H9 (cell line): Measurements from ENCODE around the gene PDS5B. TPM values are rescaled to one million over a fixed set of nuclear protein-coding genes. Genes with fewer than 3 reads are reported as not detected.
"Not testable (repeated sequence)": the region's sequence is repeated elsewhere in the genome, so short reads cannot be mapped to it uniquely, and the experiment has no call there.

Experiments
- DNase-seq: peaks from one replicate; pipeline ENCODE4 v3.0.0-alpha.2; 2017
- H2AFZ ChIP-seq: one replicate; pipeline ENCODE4 v1.6.1; 2013; ENCODE audit warnings: mild to moderate bottlenecking, low read length, control low read depth, moderate library complexity
- H2AK5ac ChIP-seq: 2 replicates; pipeline ENCODE4 v1.6.1; 2013; ENCODE audit warnings: low read length, control low read depth, mixed read lengths; ENCODE audit not compliant: insufficient read length
- H2BK120ac ChIP-seq: one replicate; pipeline ENCODE4 v1.6.1; 2013; ENCODE audit warnings: low read depth, mild to moderate bottlenecking, low read length, control low read depth, inconsistent platforms; ENCODE audit not compliant: poor library complexity, severe bottlenecking
- H2BK12ac ChIP-seq: 2 replicates; pipeline ENCODE4 v1.6.1; 2013; ENCODE audit warnings: low read length, control low read depth, mixed read lengths, low read depth; ENCODE audit not compliant: insufficient read length
- H2BK15ac ChIP-seq: 2 replicates; pipeline ENCODE4 v1.6.1; 2013; ENCODE audit warnings: low read depth, low read length, control low read depth
- H2BK20ac ChIP-seq: one replicate; pipeline ENCODE4 v1.6.1; 2013; ENCODE audit warnings: low read depth, mild to moderate bottlenecking, low read length, control low read depth, inconsistent platforms; ENCODE audit not compliant: poor library complexity, severe bottlenecking
- H2BK5ac ChIP-seq: 2 replicates; pipeline ENCODE4 v1.6.1; 2013; ENCODE audit warnings: low read length, control low read depth, mixed read lengths; ENCODE audit not compliant: insufficient read length
- H3K14ac ChIP-seq: 2 replicates; pipeline ENCODE4 v1.6.1; 2013; ENCODE audit warnings: low read length, control low read depth; ENCODE audit not compliant: insufficient read depth
- H3K18ac ChIP-seq: 2 replicates; pipeline ENCODE4 v1.6.1; 2013; ENCODE audit warnings: low read depth, mild to moderate bottlenecking, mixed read lengths, low read length, control low read depth; ENCODE audit not compliant: insufficient read length
- H3K23ac ChIP-seq: 2 replicates; pipeline ENCODE4 v1.6.1; 2013; ENCODE audit warnings: low read length, control low read depth, mixed read lengths, low read depth; ENCODE audit not compliant: insufficient read length
- H3K23me2 ChIP-seq: 2 replicates; pipeline ENCODE4 v1.6.1; 2013; ENCODE audit warnings: low read depth, mild to moderate bottlenecking, mixed read lengths, low read length, control low read depth; ENCODE audit not compliant: insufficient read length, poor library complexity, severe bottlenecking
- H3K27ac ChIP-seq: 2 replicates; pipeline ENCODE4 v1.5.1; 2013; ENCODE audit warnings: low read length, control low read depth, mixed read lengths, low read depth; ENCODE audit not compliant: insufficient read length
- H3K27me3 ChIP-seq: 2 replicates; pipeline ENCODE4 v1.6.1; 2013; ENCODE audit warnings: low read length, control low read depth, inconsistent platforms; ENCODE audit not compliant: insufficient read depth
- H3K4ac ChIP-seq: 2 replicates; pipeline ENCODE4 v1.6.1; 2013; ENCODE audit warnings: low read depth, mild to moderate bottlenecking, control low read depth, inconsistent platforms, low read length, moderate library complexity
- H3K4me1 ChIP-seq: 2 replicates; pipeline ENCODE4 v1.6.1; 2013; ENCODE audit warnings: low read length, control low read depth, inconsistent platforms; ENCODE audit not compliant: insufficient read depth
- H3K4me2 ChIP-seq: 2 replicates; pipeline ENCODE4 v1.6.1; 2013; ENCODE audit warnings: low read length, control low read depth, mixed read lengths; ENCODE audit not compliant: insufficient read length, insufficient read depth
- H3K56ac ChIP-seq: 2 replicates; pipeline ENCODE4 v1.6.1; 2013; ENCODE audit warnings: low read depth, mild to moderate bottlenecking, mixed read lengths, low read length, control low read depth; ENCODE audit not compliant: insufficient read length
- H3K79me1 ChIP-seq: 2 replicates; pipeline ENCODE4 v1.6.1; 2013; ENCODE audit warnings: low read depth, mild to moderate bottlenecking, moderate library complexity, low read length, control low read depth, inconsistent platforms; ENCODE audit not compliant: insufficient read depth, poor library complexity, severe bottlenecking
- H3K79me2 ChIP-seq: 2 replicates; pipeline ENCODE4 v1.6.1; 2013; ENCODE audit warnings: low read length, control low read depth, inconsistent platforms; ENCODE audit not compliant: insufficient read depth
- H3K9ac ChIP-seq: 2 replicates; pipeline ENCODE4 v1.6.1; 2013; ENCODE audit warnings: low read length, control low read depth, mixed read lengths; ENCODE audit not compliant: insufficient read length; ENCODE audit errors: extremely low read depth
- H3K9me3 ChIP-seq: one replicate; pipeline ENCODE4 v1.6.1; 2013; ENCODE audit warnings: low read depth, low read length, inconsistent platforms; ENCODE audit not compliant: control insufficient read depth
- H3T11ph ChIP-seq: one replicate; pipeline ENCODE4 v1.6.1; 2013; ENCODE audit warnings: mild to moderate bottlenecking, low read length, control low read depth, inconsistent platforms
- H4K20me1 ChIP-seq: one replicate; pipeline ENCODE4 v1.6.1; 2013; ENCODE audit not compliant: control insufficient read depth, insufficient read length, insufficient read depth
- H4K5ac ChIP-seq: 2 replicates; pipeline ENCODE4 v1.6.1; 2013; ENCODE audit warnings: low read depth, mild to moderate bottlenecking, mixed read lengths, low read length, control low read depth; ENCODE audit not compliant: insufficient read length
- H4K8ac ChIP-seq: replicated peaks from 2 replicates; pipeline ENCODE4 v1.6.1; 2013; ENCODE audit warnings: low read length, control low read depth, mixed read lengths, low read depth; ENCODE audit not compliant: insufficient read length
- H4K91ac ChIP-seq: 2 replicates; pipeline ENCODE4 v1.6.1; 2013; ENCODE audit warnings: low read depth, mild to moderate bottlenecking, moderate library complexity, mixed read lengths, low read length, control low read depth; ENCODE audit not compliant: insufficient read length
- H3K27ac Mint-ChIP-seq, 3 experiments: 2 replicates in 2 of 3; 3 replicates in 1 of 3; pipeline ENCODE4 v1.8.0; 2020 to 2021; ENCODE audit warnings: mixed read lengths in 3 of 3, mild to moderate bottlenecking in 1 of 3, moderate library complexity in 1 of 3
- H3K27me3 Mint-ChIP-seq: 2 replicates; pipeline ENCODE4 v1.8.0; 2021; ENCODE audit warnings: low read depth, mild to moderate bottlenecking, moderate library complexity, mixed read lengths
- H3K36me3 Mint-ChIP-seq, 3 experiments: 2 replicates in 2 of 3; 3 replicates in 1 of 3; pipeline ENCODE4 v1.8.0; 2020 to 2021; ENCODE audit warnings: low read depth in 3 of 3, mixed read lengths in 3 of 3; ENCODE audit not compliant: insufficient read depth in 1 of 3
- H3K4me1 Mint-ChIP-seq, 2 experiments: 2 replicates each; pipeline ENCODE4 v1.8.0; 2020; ENCODE audit warnings: mixed read lengths in 2 of 2
- H3K4me3 Mint-ChIP-seq, 2 experiments: 2 replicates in 1 of 2; 3 replicates in 1 of 2; pipeline ENCODE4 v1.8.0; 2020 to 2021; ENCODE audit warnings: mild to moderate bottlenecking in 2 of 2, mixed read lengths in 2 of 2, moderate library complexity in 1 of 2
- H3K9me3 Mint-ChIP-seq, 2 experiments: 2 replicates in 1 of 2; 3 replicates in 1 of 2; pipeline ENCODE4 v1.8.0; 2020; ENCODE audit warnings: mild to moderate bottlenecking in 2 of 2, mixed read lengths in 2 of 2, moderate library complexity in 1 of 2
- WGBS: extraction: QIAGEN DNeasy Blood & Tissue Kit; methylation state at CpG from one replicate; pipeline ENCODE4 v1.1.7; 2013; ENCODE audit warnings: missing lambda C conversion rate, low lambda C conversion rate, mixed read lengths; ENCODE audit not compliant: insufficient read length; ENCODE audit errors: extremely low coverage; 5-methylcytosine and 5-hydroxymethylcytosine counted together
- total RNA-seq: library from RNA; stranded (reverse); gene quantifications from 2 replicates; pipeline ENCODE4 v1.2.1, GENCODE V29; 2021
- TF ChIP-seq, protein P1 (sequence below): fragments of 200-600 bp; sonication (generic); conservative IDR thresholded peaks from 3 replicates; pipeline ENCODE4 v1.8.0; 2021; ENCODE audit warnings: antibody characterized with exemption, mild to moderate bottlenecking

PDS5B gene
- total RNA-seq, 1 experiment from 2014 or later = 50.0 TPM

DNA sequence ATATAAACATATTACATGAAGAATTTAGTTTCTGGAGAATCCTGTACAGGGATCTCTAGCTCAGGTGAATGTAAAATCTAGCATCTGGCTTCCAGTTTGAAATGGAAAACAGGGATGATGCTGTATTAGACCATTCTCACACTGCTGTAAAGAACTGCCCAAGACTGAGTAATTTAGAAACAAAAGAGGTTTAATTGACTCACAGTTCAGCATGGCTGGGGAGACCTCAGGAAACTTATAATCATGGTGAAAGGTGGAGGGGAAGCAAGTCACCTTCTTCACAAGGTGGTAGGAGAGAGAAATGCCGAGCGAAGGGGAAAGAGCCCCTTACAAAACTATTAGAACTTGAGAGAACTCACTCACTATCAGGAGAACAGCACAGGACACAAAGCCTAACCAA is 30.6 kb upstream of the PDS5B start:
- H4K20me1 ChIP-seq = no peaks in the 10 kb centered on the region
- H3K9me3 Mint-ChIP-seq = peaks cover 4% of the 10 kb centered on the region in 2 experiments; a peak in 4 of 5 replicates
- H3K56ac ChIP-seq = no peak overlapping the region
- no peak overlapping the region for H2BK12ac ChIP-seq
- H3K36me3 Mint-ChIP-seq = peaks cover 1 to 3% (median 2%) of the 10 kb centered on the region in 3 experiments; a peak in 5 of 7 replicates
- no peak overlapping the region for H3K23ac ChIP-seq
- H3K4me1 Mint-ChIP-seq = no peaks in the 10 kb centered on the region
- no peak overlapping the region for H3K9ac ChIP-seq
- no peak overlapping the region; a peak in 1 of 7 replicates for H3K27ac Mint-ChIP-seq
- no peaks in the 10 kb centered on the region for H3K9me3 ChIP-seq
- H2BK15ac ChIP-seq = no peak overlapping the region
- no peak overlapping the region for H4K91ac ChIP-seq
- no CpG with 5 or more reads among the region's 2 CpGs for WGBS
- no peak overlapping the region; a peak in 1 of 5 replicates for H3K4me3 Mint-ChIP-seq
- H4K8ac ChIP-seq = no peak overlapping the region
- H3K79me1 ChIP-seq = no peaks in the 10 kb centered on the region
- DNase-seq = no peak
- H2BK120ac ChIP-seq = no peak overlapping the region
- no peaks in the 10 kb centered on the region for H3K23me2 ChIP-seq
- no peak overlapping the region for H2AFZ ChIP-seq
- H3K14ac ChIP-seq = no peak overlapping the region
- H3K4me1 ChIP-seq = no peaks in the 10 kb centered on the region
- H3T11ph ChIP-seq = no peak overlapping the region
- no peak overlapping the region for H2BK20ac ChIP-seq
- H3K18ac ChIP-seq = no peak overlapping the region
- H3K79me2 ChIP-seq = no peaks in the 10 kb centered on the region
- H2BK5ac ChIP-seq = no peak overlapping the region
- TF ChIP-seq, protein P1, sequence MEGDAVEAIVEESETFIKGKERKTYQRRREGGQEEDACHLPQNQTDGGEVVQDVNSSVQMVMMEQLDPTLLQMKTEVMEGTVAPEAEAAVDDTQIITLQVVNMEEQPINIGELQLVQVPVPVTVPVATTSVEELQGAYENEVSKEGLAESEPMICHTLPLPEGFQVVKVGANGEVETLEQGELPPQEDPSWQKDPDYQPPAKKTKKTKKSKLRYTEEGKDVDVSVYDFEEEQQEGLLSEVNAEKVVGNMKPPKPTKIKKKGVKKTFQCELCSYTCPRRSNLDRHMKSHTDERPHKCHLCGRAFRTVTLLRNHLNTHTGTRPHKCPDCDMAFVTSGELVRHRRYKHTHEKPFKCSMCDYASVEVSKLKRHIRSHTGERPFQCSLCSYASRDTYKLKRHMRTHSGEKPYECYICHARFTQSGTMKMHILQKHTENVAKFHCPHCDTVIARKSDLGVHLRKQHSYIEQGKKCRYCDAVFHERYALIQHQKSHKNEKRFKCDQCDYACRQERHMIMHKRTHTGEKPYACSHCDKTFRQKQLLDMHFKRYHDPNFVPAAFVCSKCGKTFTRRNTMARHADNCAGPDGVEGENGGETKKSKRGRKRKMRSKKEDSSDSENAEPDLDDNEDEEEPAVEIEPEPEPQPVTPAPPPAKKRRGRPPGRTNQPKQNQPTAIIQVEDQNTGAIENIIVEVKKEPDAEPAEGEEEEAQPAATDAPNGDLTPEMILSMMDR = no peak
- no peak overlapping the region for H4K5ac ChIP-seq
- H3K4me2 ChIP-seq = no peak overlapping the region
- H3K27ac ChIP-seq = no peak overlapping the region
- no peak overlapping the region for H3K4ac ChIP-seq
- H3K27me3 Mint-ChIP-seq = peaks cover 1% of the 10 kb centered on the region; the same call in 1 of the 2 replicates
- H2AK5ac ChIP-seq = no peak overlapping the region
- H3K27me3 ChIP-seq = no peaks in the 10 kb centered on the region

DNA sequence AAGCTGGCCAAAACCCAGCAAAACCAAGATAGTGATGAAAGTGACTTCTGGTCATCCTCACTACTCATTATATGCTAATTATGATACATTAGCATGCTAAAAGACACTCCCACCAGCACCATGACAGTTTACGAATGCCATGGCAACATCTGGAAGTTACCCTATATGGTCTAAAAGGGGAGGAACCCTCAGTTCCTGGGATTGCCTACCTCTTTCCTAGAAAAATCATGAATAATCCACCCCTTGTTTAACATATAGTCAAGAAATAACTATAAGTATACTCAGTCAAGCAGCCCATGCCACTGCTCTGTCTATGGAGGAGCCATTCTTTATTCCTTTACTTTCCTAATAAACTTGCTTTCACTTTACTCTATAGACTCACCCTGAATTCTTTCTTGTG is 25.4 kb upstream of the PDS5B start:
- not testable (repeated sequence) for H2AFZ ChIP-seq, H3K4me2 ChIP-seq, H3K9ac ChIP-seq, H3K27ac ChIP-seq, H4K20me1 ChIP-seq, H3K9me3 ChIP-seq, H4K8ac ChIP-seq, H2BK5ac ChIP-seq, DNase-seq, H3K79me2 ChIP-seq, H3K79me1 ChIP-seq, H2BK20ac ChIP-seq, H2BK15ac ChIP-seq, H3K27me3 Mint-ChIP-seq, H3K4me1 ChIP-seq, H3K18ac ChIP-seq, H3K23me2 ChIP-seq, H3K4me1 Mint-ChIP-seq, H4K5ac ChIP-seq, H2AK5ac ChIP-seq, H3T11ph ChIP-seq, H3K56ac ChIP-seq, H2BK12ac ChIP-seq, H3K23ac ChIP-seq, H3K27me3 ChIP-seq, H2BK120ac ChIP-seq, H4K91ac ChIP-seq, H3K27ac Mint-ChIP-seq, H3K4ac ChIP-seq, H3K14ac ChIP-seq, H3K4me3 Mint-ChIP-seq
- H3K9me3 Mint-ChIP-seq = peaks cover 16 to 18% of the 10 kb centered on the region in 2 experiments
- WGBS = no CpG with 5 or more reads among the region's 1 CpG
- H3K36me3 Mint-ChIP-seq = peaks cover 2 to 11% (median 3%) of the 10 kb centered on the region in 3 experiments; a peak in 6 of 7 replicates
